C1 segment of cervical spinal cord (tissue), 14 donors: ENCODE measurements around the gene ZNF273.
A peak's percentile ranks its signal among the peaks of the same experiment; 100 is the strongest.
"Not testable (repeated sequence)": the region's sequence is repeated elsewhere in the genome, so short reads cannot be mapped to it uniquely, and the experiment has no call there.

Experiments used
- DNase-seq, 14 donors: peaks; one replicate each; lab custom pipeline; 2025; lab: John Stamatoyannopoulos, UW

ZNF273 gene

DNA sequence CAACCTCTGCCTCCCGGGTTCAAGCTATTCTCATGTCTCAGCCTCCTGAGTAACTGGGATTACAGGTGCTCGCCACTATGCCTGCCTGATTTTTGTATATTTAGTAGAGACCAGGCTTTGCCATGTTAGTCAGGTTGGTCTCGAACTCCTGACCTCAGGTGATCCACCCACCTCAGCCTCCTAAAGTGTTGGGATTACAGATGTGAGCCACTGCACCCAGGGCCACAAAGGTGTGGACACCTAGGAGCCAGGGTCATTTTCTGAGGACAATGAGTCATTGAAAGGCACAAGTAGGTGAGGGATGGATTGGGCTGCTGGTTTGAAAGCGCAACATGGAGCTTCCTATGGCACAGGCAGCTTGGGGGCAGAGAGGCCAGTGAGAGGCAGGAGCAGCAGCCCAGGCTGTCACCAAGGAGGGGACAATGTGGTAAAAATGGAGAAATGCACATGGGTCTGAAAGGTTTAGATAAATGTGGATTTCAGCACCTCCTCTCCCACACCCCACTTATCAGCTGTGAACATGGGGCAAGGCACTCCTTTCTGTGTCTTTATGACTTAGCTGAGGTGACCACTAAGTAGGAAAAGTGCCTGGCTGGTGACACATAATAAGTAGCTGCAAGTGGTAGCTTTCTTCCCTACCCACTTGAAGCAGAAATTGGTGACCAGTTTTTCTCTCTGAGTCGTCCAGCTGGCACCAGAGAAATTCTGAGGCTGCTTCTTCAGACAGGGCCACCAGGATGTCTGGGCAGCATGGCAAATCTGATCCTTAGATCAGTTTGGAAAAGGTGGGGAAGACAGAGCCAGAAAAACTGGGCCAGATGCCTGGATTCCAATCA lies 41.8 kb downstream of the ZNF273 start:
- DNase-seq = not testable (repeated sequence)

DNA sequence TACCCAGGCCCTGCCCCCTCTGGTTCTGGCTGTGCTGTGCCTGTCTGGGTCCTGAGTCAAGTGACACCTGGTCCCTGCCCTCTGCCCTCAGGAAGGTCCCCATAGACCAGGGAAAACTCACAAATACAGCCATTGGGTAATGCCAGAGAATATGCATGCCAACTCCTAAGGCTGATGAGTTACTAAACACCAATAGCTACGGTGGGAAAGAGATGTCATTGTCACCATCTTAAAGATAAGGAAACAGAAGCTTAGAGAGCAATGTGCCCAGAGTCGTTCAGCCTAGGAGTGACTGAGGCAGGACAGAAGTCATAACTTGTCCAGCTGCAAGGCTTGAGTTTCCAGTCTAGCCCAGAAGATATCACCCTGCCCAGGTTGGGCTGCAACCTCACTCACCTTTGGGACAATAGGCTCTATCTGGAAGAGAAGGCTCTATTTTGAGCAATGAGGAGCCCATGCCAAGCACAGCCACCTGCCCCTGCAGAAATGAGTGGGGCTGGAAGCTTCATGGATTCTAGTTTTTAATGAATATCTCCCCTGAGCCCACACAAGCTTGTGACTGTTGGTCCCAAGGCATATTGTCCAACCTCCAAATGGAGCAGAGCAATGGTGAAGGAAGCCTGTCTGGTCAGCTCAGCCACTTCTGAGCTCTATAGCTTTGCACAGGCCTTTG lies 42.6 kb downstream of the ZNF273 start:
- peak in 1 of 14 donors; percentile 26 for DNase-seq

DNA sequence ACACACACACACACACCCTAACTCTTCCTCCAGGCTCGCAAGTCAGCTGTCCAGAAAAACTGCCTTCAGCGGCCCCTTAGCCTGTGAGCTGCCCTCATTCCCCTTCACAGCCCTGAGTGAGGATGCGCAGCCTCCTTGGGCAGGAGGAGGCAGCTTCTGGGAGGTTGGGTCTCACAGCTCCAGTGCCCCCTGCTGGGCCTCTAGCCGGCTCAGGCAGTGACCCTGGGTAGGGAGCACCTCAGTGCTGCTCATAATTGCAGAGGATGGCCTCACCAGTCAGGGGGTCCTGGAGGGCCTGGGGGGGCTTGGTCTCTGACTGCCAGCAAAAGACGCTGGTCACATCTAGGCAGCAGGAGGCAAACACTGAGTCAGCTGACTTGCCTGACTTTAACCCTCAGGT lies 43.7 kb downstream of the ZNF273 start:
- DNase-seq = peak in 1 of 14 donors; percentile 19

DNA sequence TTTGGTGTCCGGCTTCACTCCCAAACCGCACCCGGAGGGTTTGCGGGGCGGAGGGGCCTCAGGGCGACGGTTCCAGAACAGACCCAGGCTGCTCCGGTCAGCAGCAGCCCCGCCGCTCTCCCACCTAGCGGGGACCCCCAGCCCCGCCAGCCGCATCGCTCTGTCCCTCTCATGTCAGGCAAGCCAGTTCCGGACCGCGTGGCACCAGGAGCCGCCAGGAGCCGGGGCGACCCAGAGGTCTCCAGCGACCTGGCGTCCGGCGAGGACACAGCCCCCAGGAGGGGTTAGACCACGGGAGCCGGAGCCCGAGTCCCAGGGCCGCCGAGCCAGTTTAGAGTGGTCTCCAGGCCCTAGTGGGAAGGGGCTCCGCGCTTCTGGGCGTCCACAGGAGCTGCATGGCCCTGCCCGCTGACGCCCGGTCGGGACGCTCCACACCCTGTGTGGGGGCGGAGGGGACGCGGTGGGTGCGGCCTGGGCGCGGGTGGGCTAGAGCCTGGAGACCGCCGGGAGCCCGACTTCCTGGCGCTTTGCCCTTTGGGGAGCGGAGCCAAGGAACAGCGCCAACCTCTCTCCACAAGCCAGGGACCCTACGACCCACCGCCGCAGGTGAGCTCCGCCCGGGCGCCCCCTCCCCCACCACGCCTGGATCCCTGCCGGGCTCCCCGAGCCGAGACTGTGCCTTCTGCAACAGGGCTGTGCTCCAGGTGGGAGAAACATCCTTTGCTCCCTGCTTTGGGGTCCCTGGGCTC lies 44.4 kb downstream of the ZNF273 start:
- no peak for DNase-seq

DNA sequence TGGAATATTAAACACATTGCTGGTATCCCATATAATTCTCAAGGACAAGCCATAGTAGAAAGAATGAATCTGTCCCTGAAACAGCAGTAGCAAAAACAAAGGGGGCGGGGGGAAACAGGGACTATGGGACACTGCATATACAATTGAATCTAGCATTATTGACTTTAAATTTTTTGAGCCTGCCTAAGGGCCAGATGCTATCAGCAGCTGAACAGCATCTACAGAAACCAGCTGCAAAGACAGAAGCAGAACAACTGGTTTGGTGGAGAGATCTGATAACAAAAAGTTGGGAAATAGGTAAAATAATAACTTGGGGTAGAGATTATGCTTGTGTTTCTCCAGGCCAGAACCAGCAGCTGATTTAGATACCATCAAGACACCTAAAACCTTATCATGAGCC lies 45.7 kb downstream of the ZNF273 start:
- not testable (repeated sequence) for DNase-seq

DNA sequence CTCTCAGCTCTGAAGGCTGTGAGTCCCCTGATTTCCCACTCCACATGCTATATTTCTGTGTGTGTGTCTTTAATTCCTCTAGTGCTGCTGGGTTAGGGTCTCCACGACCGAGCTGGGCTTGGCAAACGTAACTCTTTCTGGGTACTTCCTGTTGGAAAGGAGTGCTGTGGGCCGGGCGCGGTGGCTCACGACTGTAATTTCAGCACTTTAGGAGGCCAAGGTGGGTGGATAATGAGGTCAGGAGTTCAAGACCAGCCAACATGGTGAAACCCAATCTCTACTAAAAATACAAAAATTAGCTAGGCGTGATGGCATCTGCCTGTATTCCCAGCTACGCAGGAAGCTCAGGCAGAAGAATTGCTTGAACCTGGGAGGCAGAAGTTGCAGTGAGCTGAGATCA lies 47.6 kb downstream of the ZNF273 start:
- not testable (repeated sequence) for DNase-seq

DNA sequence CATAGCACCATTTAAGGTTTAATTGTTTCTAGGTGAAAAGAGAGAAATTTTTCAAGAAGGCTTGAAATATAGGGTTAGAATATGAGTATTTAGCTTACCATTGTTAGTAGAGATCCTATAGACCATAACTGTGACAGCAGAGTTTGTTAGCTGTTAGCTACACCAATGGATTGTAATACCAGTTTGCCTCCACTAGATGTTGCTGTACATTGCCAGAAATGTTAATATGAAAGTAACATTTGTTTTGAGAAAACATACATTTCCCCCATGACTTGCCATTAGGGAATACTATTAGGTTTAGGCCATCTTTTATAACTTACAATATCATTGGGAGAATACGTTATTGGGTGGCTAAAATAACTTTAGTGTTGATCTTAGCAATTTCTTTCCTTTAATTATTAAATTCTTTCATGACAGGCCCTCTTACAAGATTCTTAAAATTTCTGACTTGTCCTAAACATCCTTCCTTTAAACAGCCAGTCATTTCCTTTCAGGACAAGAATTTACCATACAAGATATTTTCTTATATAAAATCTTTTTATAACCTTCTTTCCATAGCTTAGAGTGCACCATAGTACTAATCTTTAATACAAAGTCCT lies 48.3 kb downstream of the ZNF273 start:
- no peak for DNase-seq

DNA sequence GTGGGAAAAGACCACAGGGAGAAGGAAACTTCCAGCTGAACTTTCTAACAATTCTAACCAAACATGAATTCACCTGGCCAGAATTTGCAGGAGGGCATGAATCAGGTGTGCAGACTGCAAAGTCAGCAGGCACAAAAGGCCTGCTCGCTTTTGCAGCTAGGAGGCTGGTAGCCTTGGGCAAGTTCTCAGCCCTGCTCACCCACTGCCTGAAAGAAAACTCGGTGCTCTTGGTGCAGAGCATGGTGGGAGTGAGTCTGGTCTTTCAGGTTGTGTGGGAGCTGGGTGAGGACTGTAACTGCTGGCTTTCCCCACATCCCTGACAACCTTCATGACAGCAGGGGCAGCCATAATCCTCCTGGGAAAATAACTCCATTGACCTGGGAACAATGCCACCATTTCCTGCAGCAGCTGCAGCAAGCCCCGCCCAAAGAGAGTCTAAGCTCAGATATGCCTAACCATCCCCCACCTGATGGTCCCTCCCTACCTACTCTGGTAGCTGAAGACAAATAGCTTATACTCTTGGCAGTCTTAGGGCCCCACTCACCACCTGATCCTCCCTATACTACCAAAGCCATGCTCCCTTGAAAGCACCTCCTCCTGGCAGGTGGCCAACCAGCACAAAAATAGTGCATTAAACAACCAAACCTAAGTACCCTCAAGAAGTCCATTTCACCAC lies 56.1 kb downstream of the ZNF273 start:
- DNase-seq = no peak

DNA sequence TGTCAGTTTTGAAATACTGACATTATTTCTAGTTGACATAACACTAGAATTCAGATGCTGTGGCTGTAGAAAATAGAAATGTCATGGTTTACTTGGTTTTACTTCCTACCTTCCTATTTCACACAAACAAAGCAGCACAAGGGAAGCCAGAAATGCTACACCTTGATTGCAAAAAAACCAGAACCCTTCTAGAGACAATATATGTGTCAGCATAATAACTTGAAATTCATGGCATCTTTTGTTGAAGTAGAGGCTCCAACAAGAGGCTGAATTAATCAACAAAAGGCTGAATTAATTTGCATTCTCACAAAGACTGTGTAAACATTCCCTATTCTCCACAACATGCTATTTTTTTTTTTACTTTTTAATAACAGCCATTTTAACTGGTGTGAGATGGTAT lies 62.5 kb downstream of the ZNF273 start:
- DNase-seq = no peak

DNA sequence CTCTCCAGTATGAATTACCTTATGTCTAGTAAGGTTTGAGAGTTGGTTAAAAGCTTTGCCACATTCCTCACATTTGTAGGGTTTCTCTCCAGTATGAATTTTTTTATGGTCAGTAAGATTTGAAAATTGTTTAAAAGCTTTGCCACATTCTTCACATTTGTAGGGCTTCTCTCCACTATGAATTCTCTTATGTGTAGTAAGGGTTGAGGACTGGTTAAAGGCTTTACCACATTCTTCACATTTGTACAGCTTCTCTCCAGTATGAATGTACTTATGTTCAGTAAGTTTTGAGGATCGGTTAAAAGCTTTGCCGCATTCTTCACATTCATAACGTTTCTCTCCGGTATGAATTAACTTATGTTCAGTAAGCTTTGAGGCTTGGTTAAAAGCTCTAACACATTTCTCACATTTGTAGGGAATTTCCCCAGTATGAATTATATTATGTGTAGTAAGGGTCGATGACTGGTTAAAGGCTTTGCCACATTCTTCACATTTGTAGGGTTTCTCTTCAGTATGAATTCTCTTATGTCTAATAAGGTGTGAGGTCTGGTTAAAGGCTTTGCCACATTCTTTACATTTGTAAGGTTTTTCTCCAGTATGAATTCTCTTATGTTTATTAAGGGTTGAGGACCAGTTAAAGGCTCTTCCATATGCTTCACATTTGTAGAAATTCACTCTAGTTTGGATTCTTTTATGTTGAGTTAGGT lies 75.6 kb downstream of the ZNF273 start:
- no peak for DNase-seq
